K562 (cell line): ENCODE measurements around the gene RNU1-2. TPM values are rescaled to one million over a fixed set of nuclear protein-coding genes. Genes with fewer than 3 reads are reported as not detected.

ENCODE experiments used
- ARNT ChIP-seq, 2 experiments: fragments of 450-650 bp; IDR thresholded peaks; 2 replicates each; pipeline ENCODE4 v1.6.1; 2016; ENCODE audit warnings: mild to moderate bottlenecking in 1 of 2
- DMBX1 ChIP-seq: fragments of 250-450 bp; sonication (Bioruptor Pico); IDR thresholded peaks from 2 replicates; pipeline ENCODE4 v1.8.0; 2022; ENCODE audit warnings: inconsistent platforms, mild to moderate bottlenecking, moderate library complexity, borderline replicate concordance
- HIVEP1 ChIP-seq: fragments of 250-450 bp; sonication (Bioruptor Pico); IDR thresholded peaks from 2 replicates; pipeline ENCODE4 v1.4.0; 2020; ENCODE audit warnings: mild to moderate bottlenecking
- KLF6 ChIP-seq: fragments of 250-450 bp; sonication (Bioruptor Pico); IDR thresholded peaks from 2 replicates; pipeline ENCODE4 v1.4.0; 2020; ENCODE audit warnings: mild to moderate bottlenecking, moderate library complexity, borderline replicate concordance
- LEF1 ChIP-seq: fragments of 450-650 bp; IDR thresholded peaks from 2 replicates; pipeline ENCODE4 v1.6.1; 2016; ENCODE audit warnings: mild to moderate bottlenecking
- NFXL1 ChIP-seq: fragments of 450-650 bp; formaldehyde crosslinking; IDR thresholded peaks from 2 replicates; pipeline ENCODE4 v1.4.0; 2021; ENCODE audit warnings: mild to moderate bottlenecking
- NONO ChIP-seq, 2 experiments: fragments of 200-400 bp in 1 of 2; fragments of 450-650 bp in 1 of 2; formaldehyde crosslinking in 1 of 2; IDR thresholded peaks; 2 replicates each; pipeline ENCODE4 v1.6.1; 2017; ENCODE audit warnings: low read depth in 2 of 2, mild to moderate bottlenecking in 2 of 2, moderate library complexity in 2 of 2, low read length in 1 of 2
- POLR2G ChIP-seq: fragments of 200-400 bp; formaldehyde crosslinking; IDR thresholded peaks from 2 replicates; pipeline ENCODE4 v1.6.1; 2017; ENCODE audit warnings: low read depth, mild to moderate bottlenecking, antibody characterized with exemption, low read length, moderate library complexity
- SMAD3 ChIP-seq: fragments of 450-650 bp; formaldehyde crosslinking; conservative IDR thresholded peaks from 2 replicates; pipeline ENCODE4 v1.4.0; 2020; ENCODE audit warnings: mild to moderate bottlenecking
- SNAPC5 ChIP-seq: fragments of 250-450 bp; sonication (Bioruptor Pico); IDR thresholded peaks from 2 replicates; pipeline ENCODE4 v1.8.0; 2021; ENCODE audit warnings: moderate library complexity, mild to moderate bottlenecking, inconsistent platforms
- ZBED1 ChIP-seq: IDR thresholded peaks from 2 replicates; pipeline ENCODE4 v1.6.1; 2014
- ZBTB40 ChIP-seq, 2 experiments: fragments of 450-650 bp in 1 of 2; sonication (generic) in 1 of 2; formaldehyde crosslinking in 1 of 2; IDR thresholded peaks; 2 replicates each; pipeline versions ENCODE4 v1.7.1 to v1.9.0; 2016 to 2022; ENCODE audit warnings: inconsistent platforms in 1 of 2, mild to moderate bottlenecking in 1 of 2, missing genetic modification reagents in 1 of 2
- ZC3H8 ChIP-seq: fragments of 450-650 bp; IDR thresholded peaks from 2 replicates; pipeline ENCODE4 v1.6.1; 2017
- ZNF316 ChIP-seq: fragments of 450-650 bp; IDR thresholded peaks from 2 replicates; pipeline ENCODE4 v1.6.1; 2016
- ZNF444 ChIP-seq: fragments of 250-450 bp; sonication (Bioruptor Pico); IDR thresholded peaks from 2 replicates; pipeline ENCODE4 v1.4.0; 2020; ENCODE audit warnings: mild to moderate bottlenecking, moderate library complexity
- ZNF696 ChIP-seq: fragments of 250-450 bp; sonication (Bioruptor Pico); conservative IDR thresholded peaks from 2 replicates; pipeline ENCODE4 v1.4.0; 2020; ENCODE audit warnings: mild to moderate bottlenecking, moderate library complexity
- polyA plus RNA-seq, 8 experiments: library from polyadenylated mRNA; depleted of rRNA in 4 of 8; stranded (reverse) in 5 of 8; unstranded in 3 of 8; fragments of >200 nt; fragmentation: Nextera tagmentation in 2 of 8; fragmentation: Illumina TruSeq in 1 of 8; extraction: Ambion mirVana in 2 of 8; extraction: Trizol in 1 of 8; gene quantifications; 2 replicates each; pipeline versions ENCODE4 v1.2.1 to v1.2.3, GENCODE V29; 2011 to 2014; ENCODE audit warnings: inconsistent platforms in 1 of 8, missing spikeins in 1 of 8
- total RNA-seq, 7 experiments: library from RNA; depleted of rRNA in 6 of 7; stranded (reverse); fragments of >200 nt in 6 of 7; fragmentation: Illumina TruSeq in 2 of 7; extraction: Trizol in 2 of 7; gene quantifications; 2 replicates each; pipeline versions ENCODE4 v1.2.1 to v1.2.3, GENCODE V29; 2011 to 2021; ENCODE audit warnings: low replicate concordance in 1 of 7
- TF ChIP-seq, protein P1 (sequence below): sonication (generic); formaldehyde crosslinking; IDR thresholded peaks from 2 replicates; pipeline ENCODE4 v1.8.1; 2023; ENCODE audit warnings: mild to moderate bottlenecking, missing genetic modification reagents

RNU1-2 gene
- total and polyA plus RNA-seq, 9 of the 15 experiments (the other 6 are each of a cell fraction or from before 2014, with no cell fraction given) = under 0.01 to 32,823 (median 2,538) TPM; not detected in 4

DNA sequence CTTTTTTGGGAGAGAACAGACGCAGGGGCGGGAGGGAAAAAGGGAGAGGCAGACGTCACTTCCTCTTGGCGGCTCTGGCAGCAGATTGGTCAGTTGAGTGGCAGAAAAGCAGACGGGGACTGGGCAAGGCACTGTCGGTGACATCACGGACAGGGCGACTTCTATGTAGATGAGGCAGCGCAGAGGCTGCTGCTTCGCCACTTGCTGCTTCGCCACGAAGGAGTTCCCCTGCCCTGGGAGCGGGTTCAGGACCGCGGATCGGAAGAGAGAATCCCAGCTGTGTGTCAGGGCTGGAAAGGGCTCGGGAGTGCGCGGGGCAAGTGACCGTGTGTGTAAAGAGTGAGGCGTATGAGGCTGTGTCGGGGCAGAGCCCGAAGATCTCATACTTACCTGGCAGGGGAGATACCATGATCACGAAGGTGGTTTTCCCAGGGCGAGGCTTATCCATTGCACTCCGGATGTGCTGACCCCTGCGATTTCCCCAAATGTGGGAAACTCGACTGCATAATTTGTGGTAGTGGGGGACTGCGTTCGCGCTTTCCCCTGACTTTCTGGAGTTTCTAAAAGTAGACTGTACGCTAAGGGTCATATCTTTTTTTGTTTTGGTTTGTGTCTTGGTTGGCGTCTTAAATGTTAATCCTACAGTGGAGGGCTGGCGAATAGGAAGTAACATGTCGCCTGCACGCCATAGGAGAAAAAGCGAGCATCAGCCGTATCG, at the start of gene RNU1-2 (continued):
- TF ChIP-seq, protein P1, sequence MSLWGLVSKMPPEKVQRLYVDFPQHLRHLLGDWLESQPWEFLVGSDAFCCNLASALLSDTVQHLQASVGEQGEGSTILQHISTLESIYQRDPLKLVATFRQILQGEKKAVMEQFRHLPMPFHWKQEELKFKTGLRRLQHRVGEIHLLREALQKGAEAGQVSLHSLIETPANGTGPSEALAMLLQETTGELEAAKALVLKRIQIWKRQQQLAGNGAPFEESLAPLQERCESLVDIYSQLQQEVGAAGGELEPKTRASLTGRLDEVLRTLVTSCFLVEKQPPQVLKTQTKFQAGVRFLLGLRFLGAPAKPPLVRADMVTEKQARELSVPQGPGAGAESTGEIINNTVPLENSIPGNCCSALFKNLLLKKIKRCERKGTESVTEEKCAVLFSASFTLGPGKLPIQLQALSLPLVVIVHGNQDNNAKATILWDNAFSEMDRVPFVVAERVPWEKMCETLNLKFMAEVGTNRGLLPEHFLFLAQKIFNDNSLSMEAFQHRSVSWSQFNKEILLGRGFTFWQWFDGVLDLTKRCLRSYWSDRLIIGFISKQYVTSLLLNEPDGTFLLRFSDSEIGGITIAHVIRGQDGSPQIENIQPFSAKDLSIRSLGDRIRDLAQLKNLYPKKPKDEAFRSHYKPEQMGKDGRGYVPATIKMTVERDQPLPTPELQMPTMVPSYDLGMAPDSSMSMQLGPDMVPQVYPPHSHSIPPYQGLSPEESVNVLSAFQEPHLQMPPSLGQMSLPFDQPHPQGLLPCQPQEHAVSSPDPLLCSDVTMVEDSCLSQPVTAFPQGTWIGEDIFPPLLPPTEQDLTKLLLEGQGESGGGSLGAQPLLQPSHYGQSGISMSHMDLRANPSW (CRISPR knock-in tag) = 0 out of 2 replicates have a peak, but pooled peaks have one; percentile 24
- TF ChIP-seq HIVEP1 (CRISPR knock-in tag) = peak; percentile 88
- peak; percentile 100 for TF ChIP-seq ZC3H8
- peak in 1 of 2 experiments; percentile 90; a peak in 2 of 4 replicates for TF ChIP-seq NONO (IDR thresholded peaks at IDR 0.05; ENCODE audit: low read depth in 2 of 2, low read length in 1 of 2)
- TF ChIP-seq ZBTB40 (IDR thresholded peaks at IDR 0.05) = peak; percentile 73
- TF ChIP-seq ZBTB40 (CRISPR knock-in tag; IDR thresholded peaks at IDR 0.05) = peak; percentile 63
- TF ChIP-seq SMAD3 (CRISPR knock-in tag) = peak; percentile 96
- peak; percentile 98 for TF ChIP-seq ZBED1
- TF ChIP-seq ARNT (IDR thresholded peaks at IDR 0.05) = peak; percentile 83 to 86
- TF ChIP-seq ZNF316 = peak; percentile 97
- TF ChIP-seq ZNF696 (CRISPR knock-in tag) = peak; percentile 92
- peak; percentile 46; the same call in 1 of the 2 replicates for TF ChIP-seq DMBX1
- TF ChIP-seq SNAPC5 (CRISPR knock-in tag) = peak; percentile 88
- TF ChIP-seq ZNF444 (CRISPR knock-in tag) = peak; percentile 76
- TF ChIP-seq POLR2G = peak; percentile 86
- peak; percentile 76 for TF ChIP-seq LEF1
- TF ChIP-seq KLF6 (CRISPR knock-in tag) = peak; percentile 31; the same call in 1 of the 2 replicates
- TF ChIP-seq NFXL1 = peak; percentile 77; the same call in 1 of the 2 replicates
